HEK293T (cell line): ENCODE results near the gene IRAK2.

Source experiments
- CTCF ChIA-PET: fragments of 350-600 bp; formaldehyde crosslinking; extraction: SDS; loops from one replicate; lab custom pipeline; 2021; ENCODE audit warnings: antibody characterized with exemption, inconsistent platforms; lab: Yijun Ruan, JAX
- POLR2A ChIA-PET: fragments of 350-600 bp; formaldehyde crosslinking; extraction: SDS; loops from one replicate; lab custom pipeline; 2020; ENCODE audit warnings: antibody characterized with exemption, inconsistent platforms; lab: Yijun Ruan, JAX
- DNase-seq: peaks from one replicate; pipeline ENCODE4 v3.0.0; 2012; ENCODE audit warnings: mixed read lengths; ENCODE audit errors: extremely low spot score
- ARNT ChIP-seq: fragments of 450-650 bp; IDR thresholded peaks from 2 replicates; pipeline ENCODE4 v1.6.1; 2017; ENCODE audit warnings: mild to moderate bottlenecking
- BHLHE40 ChIP-seq: fragments of 450-650 bp; IDR thresholded peaks from 2 replicates; pipeline ENCODE4 v1.6.1; 2016; ENCODE audit warnings: mild to moderate bottlenecking, moderate library complexity, borderline replicate concordance
- CTBP1 ChIP-seq: fragments of 450-650 bp; IDR thresholded peaks from 2 replicates; pipeline ENCODE4 v1.6.1; 2016; ENCODE audit warnings: borderline replicate concordance
- ELF4 ChIP-seq: fragments of 450-650 bp; IDR thresholded peaks from 2 replicates; pipeline ENCODE4 v1.6.1; 2017; ENCODE audit warnings: antibody characterized with exemption
- FOXA1 ChIP-seq: fragments of 450-650 bp; IDR thresholded peaks from 2 replicates; pipeline ENCODE4 v1.6.1; 2016; ENCODE audit warnings: mild to moderate bottlenecking
- FOXM1 ChIP-seq: fragments of 450-650 bp; IDR thresholded peaks from 2 replicates; pipeline ENCODE4 v1.6.1; 2017; ENCODE audit warnings: mild to moderate bottlenecking, borderline replicate concordance
- HDGF ChIP-seq: fragments of 450-650 bp; IDR thresholded peaks from 2 replicates; pipeline ENCODE4 v1.6.1; 2017; ENCODE audit warnings: antibody characterized with exemption, borderline replicate concordance
- L3MBTL2 ChIP-seq: fragments of 450-650 bp; conservative IDR thresholded peaks from 2 replicates; pipeline ENCODE4 v1.6.1; 2016; ENCODE audit warnings: mild to moderate bottlenecking
- LEF1 ChIP-seq: fragments of 450-650 bp; IDR thresholded peaks from 2 replicates; pipeline ENCODE4 v1.6.1; 2017; ENCODE audit warnings: mild to moderate bottlenecking, borderline replicate concordance
- NFRKB ChIP-seq: fragments of 450-650 bp; IDR thresholded peaks from 2 replicates; pipeline ENCODE4 v1.6.1; 2016; ENCODE audit warnings: mild to moderate bottlenecking, moderate library complexity
- PKNOX1 ChIP-seq: fragments of 450-650 bp; IDR thresholded peaks from 2 replicates; pipeline ENCODE4 v1.6.1; 2016
- SP1 ChIP-seq: fragments of 450-650 bp; IDR thresholded peaks from 2 replicates; pipeline ENCODE4 v1.6.1; 2017
- SUZ12 ChIP-seq: fragments of 450-650 bp; IDR thresholded peaks from 2 replicates; pipeline ENCODE4 v1.6.1; 2016; ENCODE audit warnings: mild to moderate bottlenecking
- TARDBP ChIP-seq: fragments of 450-650 bp; IDR thresholded peaks from 2 replicates; pipeline ENCODE4 v1.6.1; 2016
- ZNF384 ChIP-seq: fragments of 450-650 bp; IDR thresholded peaks from 2 replicates; pipeline ENCODE4 v1.6.1; 2016

Gene IRAK2

DNA sequence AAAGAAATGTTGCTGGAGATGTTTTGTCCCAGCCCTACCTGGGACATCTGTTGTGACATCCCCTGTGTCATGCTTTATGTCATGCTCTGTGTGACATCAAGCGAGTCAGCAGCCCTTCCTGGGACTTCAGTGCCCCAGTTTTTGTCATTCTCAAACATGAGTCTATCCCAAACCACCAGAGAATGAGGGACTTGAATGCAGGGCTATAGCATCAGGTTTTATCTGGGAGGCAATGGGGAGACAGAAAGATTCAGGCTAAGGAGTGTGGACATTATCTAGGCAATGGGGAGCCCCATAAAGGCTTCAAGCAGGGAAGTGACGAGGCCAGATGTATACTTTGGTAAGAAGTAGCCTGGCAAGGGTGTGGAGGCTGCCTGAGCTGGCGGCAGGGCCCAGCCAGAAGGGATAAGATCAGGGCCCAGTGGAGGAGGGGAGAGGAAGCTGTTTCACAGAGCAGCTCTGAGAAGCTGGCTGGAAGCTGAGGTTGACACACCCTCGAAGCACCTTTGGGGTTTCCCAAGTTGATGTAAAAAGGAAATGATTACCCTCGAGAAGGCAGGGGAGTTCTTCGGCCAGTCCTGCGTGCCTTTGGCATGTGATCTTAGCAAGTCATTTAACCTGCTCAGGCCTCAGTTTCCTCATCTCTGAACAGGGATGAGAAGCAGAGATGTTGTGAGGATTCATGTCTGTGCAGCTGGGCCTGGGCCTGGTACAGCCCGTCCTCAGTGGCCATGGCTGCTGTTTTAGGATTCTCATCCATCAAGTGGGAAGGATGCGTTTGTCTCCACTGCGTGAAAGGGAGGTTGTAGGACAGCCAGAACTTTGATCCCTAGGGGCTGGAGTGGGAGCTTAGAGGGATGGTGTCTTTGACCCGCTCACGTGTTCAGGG is 34.3 kb downstream of the IRAK2 start:
- ChIA-PET POLR2A (interaction anchor here (1.0 kb wide), 1 partner anchor 21 kb away, joined by 3 read pairs; no protein-coding TSS in a partner anchor), CTCF (no interaction called here)
- DNase-seq = no peak
- TF ChIP-seq FOXM1 (no peak), NFRKB (no peak), HDGF (no peak), PKNOX1 (no peak), ARNT (no peak), FOXA1 (no peak), TARDBP (no peak), SP1 (no peak), ZNF384 (no peak), LEF1 (no peak), BHLHE40 (no peak), ELF4 (no peak), CTBP1 (no peak), L3MBTL2 (no peak), SUZ12 (no peak)

DNA sequence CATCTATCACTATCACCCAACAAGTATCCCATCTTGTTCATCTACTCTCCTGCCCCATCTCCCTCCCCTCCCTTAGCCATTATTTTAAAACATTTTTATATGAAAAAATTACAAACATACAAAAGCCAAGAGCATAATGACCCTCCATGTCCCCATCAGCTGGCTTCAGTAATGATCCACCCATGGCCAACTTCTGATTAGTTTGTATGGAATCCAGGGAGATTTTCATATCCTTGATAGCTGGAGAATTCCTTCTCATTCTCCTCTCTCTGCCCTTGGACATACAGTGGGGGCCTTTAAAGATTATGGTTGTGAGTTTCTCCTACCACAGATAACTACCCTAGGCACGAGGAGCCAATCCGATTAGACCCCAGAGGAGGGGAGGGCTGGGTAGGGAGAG is 40.2 kb downstream of the IRAK2 start:
- CTCF ChIA-PET = no interaction called here
- TF ChIP-seq FOXM1 (no peak), CTBP1 (no peak), ELF4 (no peak)
- POLR2A ChIA-PET = no interaction called here
- DNase-seq = no peak

DNA sequence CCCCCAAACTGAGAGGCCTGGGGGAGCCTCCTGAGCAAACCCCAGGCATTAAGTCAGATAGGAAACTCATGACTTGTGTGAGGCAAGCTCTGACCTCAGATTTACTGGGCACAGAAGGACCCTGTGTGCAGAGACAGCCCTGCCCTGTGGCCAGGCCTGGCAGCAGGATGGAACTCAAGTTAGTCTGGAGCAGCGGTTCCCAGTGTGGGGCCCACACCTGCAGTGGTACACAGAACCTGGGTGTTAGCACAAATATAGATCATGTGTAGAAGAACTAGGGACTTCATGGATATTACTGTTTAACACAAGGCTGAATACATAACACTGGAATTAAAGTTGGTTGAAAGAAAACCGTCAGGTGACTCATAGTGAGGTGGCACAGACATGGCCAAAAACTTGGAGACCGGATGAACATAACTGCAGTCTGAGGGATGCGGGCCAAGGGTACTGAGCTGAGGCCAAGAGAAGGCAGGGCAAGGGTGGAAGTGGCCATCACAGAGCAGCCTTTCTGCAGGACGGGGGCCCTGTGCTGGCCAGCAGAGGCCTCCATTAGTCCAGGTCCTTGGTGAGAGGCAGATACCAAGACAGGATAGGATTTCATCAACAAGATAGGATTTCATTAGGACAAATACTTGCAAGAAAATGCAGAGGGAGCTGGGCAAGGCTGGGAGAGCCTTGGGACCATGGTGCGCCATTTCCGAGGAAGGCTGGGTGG is 40.9 kb downstream of the IRAK2 start:
- TF ChIP-seq CTBP1 = no peak
- POLR2A ChIA-PET = no interaction called here
- CTCF ChIA-PET = no interaction called here
- no peak for DNase-seq

DNA sequence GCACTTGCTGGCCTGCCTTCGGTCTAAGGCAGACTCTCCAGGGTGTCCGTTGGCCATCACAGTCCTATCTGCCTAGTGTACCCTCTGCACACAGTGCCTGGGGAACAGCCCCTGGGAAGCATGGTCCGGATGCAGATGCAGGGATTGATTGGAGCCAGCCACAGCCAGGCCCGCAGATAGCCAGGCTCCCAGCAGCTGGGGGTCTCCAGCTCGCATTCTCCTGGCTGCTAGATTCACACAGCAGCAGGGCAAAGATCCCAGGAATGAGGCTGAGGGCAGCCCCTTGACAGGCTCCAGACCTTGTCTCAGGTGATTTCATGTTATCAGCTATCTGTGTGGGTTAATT is 41.4 kb downstream of the IRAK2 start:
- TF ChIP-seq BHLHE40 = no peak
- TF ChIP-seq FOXA1 = no peak
- no peak for TF ChIP-seq L3MBTL2
- TF ChIP-seq ARNT = no peak
- TF ChIP-seq CTBP1 = no peak
- TF ChIP-seq PKNOX1 = no peak
- no peak for TF ChIP-seq FOXM1
- no peak for TF ChIP-seq NFRKB
- no peak for TF ChIP-seq HDGF
- no peak for TF ChIP-seq ZNF384
- TF ChIP-seq TARDBP = no peak
- no peak for TF ChIP-seq SP1
- no peak for TF ChIP-seq LEF1
- ChIA-PET POLR2A (no interaction called here), CTCF (no interaction called here)
- DNase-seq = no peak

- ChIA-PET CTCF (no interaction called here), POLR2A (interaction anchor here (1.2 kb wide), 1 partner anchor 9 kb away, joined by 3 read pairs; no protein-coding TSS in a partner anchor)
- DNase-seq = no peak
- no peak for TF ChIP-seq FOXM1
- no peak for TF ChIP-seq BHLHE40
- TF ChIP-seq ZNF384 = no peak
- no peak for TF ChIP-seq LEF1
- no peak for TF ChIP-seq TARDBP
These were observed 48.6 kb downstream of the IRAK2 start for GRCh38 chr3:10213156-10213792.

DNA sequence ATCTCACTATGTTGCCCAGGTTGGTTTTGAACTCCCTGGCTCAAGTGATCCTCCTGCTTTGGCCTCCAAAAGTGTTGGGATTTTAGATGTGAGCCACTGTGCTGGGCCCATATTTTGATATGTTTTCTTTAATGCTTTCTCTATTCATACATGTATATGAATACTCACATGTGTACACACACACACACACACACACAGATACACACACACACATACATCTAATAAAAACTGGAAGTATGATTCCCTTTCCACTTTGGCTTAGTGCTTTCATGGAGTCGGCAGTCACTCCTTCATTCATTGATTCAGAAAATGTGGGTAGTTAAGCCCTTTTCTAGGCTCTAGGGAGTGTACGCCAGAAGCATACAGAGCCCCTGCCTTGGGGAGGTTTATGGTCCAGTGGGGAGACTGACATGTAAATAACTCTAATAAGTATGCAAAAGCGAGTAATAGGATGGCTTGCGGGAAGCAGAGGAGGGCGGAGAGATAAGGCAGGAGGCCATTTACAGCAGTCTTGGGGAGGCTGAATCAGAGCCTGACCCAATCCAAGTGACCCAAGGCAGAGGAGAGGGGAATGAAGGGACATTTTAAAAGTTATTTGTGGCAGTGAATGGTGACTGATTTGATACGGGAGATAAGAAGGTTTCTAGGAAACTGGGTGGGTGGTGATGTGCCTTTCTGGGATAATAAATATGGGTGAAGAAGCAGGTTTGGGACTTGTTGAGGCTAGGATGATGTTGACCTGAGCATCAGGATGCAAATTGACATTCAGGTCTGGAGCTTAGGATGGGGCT is 51.1 kb downstream of the IRAK2 start:
- DNase-seq = no peak
- TF ChIP-seq ZNF384 = no peak
- no peak for TF ChIP-seq SUZ12
- ChIA-PET CTCF (no interaction called here), POLR2A (no interaction called here)
